ENCODE results near the gene MPDZ. TPM values are rescaled to one million over a fixed set of nuclear protein-coding genes. Genes with fewer than 3 reads are reported as not detected.
"Not testable (repeated sequence)": the region's sequence is repeated elsewhere in the genome, so short reads cannot be mapped to it uniquely, and the experiment has no call there.

The MPDZ gene
- total RNA-seq, 2 donors from 2014 or later: 2.3 to 8.1 TPM

GRCh38 chr9:13239208-13239607 is 40.3 kb downstream of the MPDZ start:
- DNase-seq: no peak
- no peaks in the 10 kb centered on the region for H3K36me3 ChIP-seq
- no peaks in the 10 kb centered on the region for H3K4me1 ChIP-seq
- intact Hi-C loops (cut with DNase I): no loop called here
- H3K4me3 ChIP-seq: no peak overlapping the region
- H3K9me3 ChIP-seq: no peaks in the 10 kb centered on the region
- no peaks in the 10 kb centered on the region for H3K27me3 ChIP-seq
- H3K27ac ChIP-seq: no peak overlapping the region
- H3K9ac ChIP-seq (ENCODE audit: low read depth in 2 of 2, low read length in 2 of 2): no peak overlapping the region
- no peak for TF ChIP-seq CTCF (IDR thresholded peaks at IDR 0.05)

- no peaks in the 10 kb centered on the region for H3K36me3 ChIP-seq
- no peaks in the 10 kb centered on the region for H3K27me3 ChIP-seq
- TF ChIP-seq CTCF (IDR thresholded peaks at IDR 0.05): no peak
- no peaks in the 10 kb centered on the region for H3K9me3 ChIP-seq
- intact Hi-C loops (cut with DNase I): no loop called here
- no peak overlapping the region for H3K4me3 ChIP-seq
- no peak overlapping the region for H3K9ac ChIP-seq (ENCODE audit: low read depth in 2 of 2, low read length in 2 of 2)
- H3K27ac ChIP-seq: no peak overlapping the region
- DNase-seq: no peak
- H3K4me1 ChIP-seq: no peaks in the 10 kb centered on the region
These were observed 44.6 kb downstream of the MPDZ start for GRCh38 chr9:13234932-13235331.

- Histone ChIP-seq H3K9me3 (no peaks in the 10 kb centered on the region), H3K4me1 (no peaks in the 10 kb centered on the region), H3K27ac (no peak overlapping the region), H3K9ac (ENCODE audit: low read depth in 2 of 2, low read length in 2 of 2) (no peak overlapping the region), H3K4me3 (no peak overlapping the region), H3K36me3 (no peaks in the 10 kb centered on the region), H3K27me3 (no peaks in the 10 kb centered on the region)
- TF ChIP-seq CTCF (IDR thresholded peaks at IDR 0.05): no peak
- no peak for DNase-seq
- intact Hi-C loops (cut with DNase I): no loop called here
These were observed 51.1 kb downstream of the MPDZ start for GRCh38 chr9:13228431-13228830.

GRCh38 chr9:13224366-13224765 is 55.1 kb downstream of the MPDZ start:
- Histone ChIP-seq H3K9ac (ENCODE audit: low read depth in 2 of 2, low read length in 2 of 2) (no peak overlapping the region), H3K4me1 (no peaks in the 10 kb centered on the region), H3K9me3 (no peaks in the 10 kb centered on the region), H3K4me3 (no peak overlapping the region), H3K27me3 (no peaks in the 10 kb centered on the region), H3K27ac (no peak overlapping the region), H3K36me3 (no peaks in the 10 kb centered on the region)
- no peak for TF ChIP-seq CTCF (IDR thresholded peaks at IDR 0.05)
- intact Hi-C loops (cut with DNase I): no loop called here
- no peak for DNase-seq

GRCh38 chr9:13222733-13223132 is 56.8 kb downstream of the MPDZ start:
- H3K27ac ChIP-seq; H3K9ac ChIP-seq (ENCODE audit: low read depth in 2 of 2, low read length in 2 of 2); H3K9me3 ChIP-seq; H3K4me3 ChIP-seq; H3K36me3 ChIP-seq; H3K27me3 ChIP-seq; H3K4me1 ChIP-seq; DNase-seq; intact Hi-C loops (cut with DNase I): not testable (repeated sequence)

GRCh38 chr9:13221741-13222140 is 57.8 kb downstream of the MPDZ start:
- no peaks in the 10 kb centered on the region for H3K9me3 ChIP-seq
- no peaks in the 10 kb centered on the region for H3K27me3 ChIP-seq
- no peak overlapping the region for H3K4me3 ChIP-seq
- intact Hi-C loops (cut with DNase I): no loop called here
- no peak for DNase-seq
- no peaks in the 10 kb centered on the region for H3K4me1 ChIP-seq
- TF ChIP-seq CTCF (IDR thresholded peaks at IDR 0.05): no peak
- no peak overlapping the region for H3K9ac ChIP-seq (ENCODE audit: low read depth in 2 of 2, low read length in 2 of 2)
- no peaks in the 10 kb centered on the region for H3K36me3 ChIP-seq
- no peak overlapping the region for H3K27ac ChIP-seq

Measured in colonic mucosa (tissue), 4 donors.